GM21423 (cell line): ENCODE data around the gene SYNC.
A peak's percentile ranks its signal among the peaks of the same experiment; 100 is the strongest.
"Not testable (repeated sequence)": the region's sequence is repeated elsewhere in the genome, so short reads cannot be mapped to it uniquely, and the experiment has no call there.

Experiments
- ATAC-seq: cut with Tn5 transposase; IDR thresholded peaks from one replicate; pipeline ENCODE4 v1.9.1; 2021; ENCODE audit warnings: mild to moderate bottlenecking, moderate library complexity; ENCODE audit not compliant: unreplicated experiment

Gene SYNC

GRCh38 chr1:32724678-32725614 lies 22.4 kb upstream of the SYNC start:
- no peak for ATAC-seq

GRCh38 chr1:32719681-32720275 lies 17.2 kb upstream of the SYNC start:
- ATAC-seq, result no peak

GRCh38 chr1:32718527-32718926 lies 16.0 kb upstream of the SYNC start:
- ATAC-seq, result no peak

GRCh38 chr1:32718036-32718435 lies 15.5 kb upstream of the SYNC start:
- ATAC-seq, result no peak

- no peak for ATAC-seq
Observed at GRCh38 chr1:32717503-32717902, 14.9 kb upstream of the SYNC start.

- ATAC-seq, result peak; percentile 61
Observed at GRCh38 chr1:32716312-32717148, 14.0 kb upstream of the SYNC start.

- ATAC-seq, result no peak
Observed at GRCh38 chr1:32715901-32716311, 13.3 kb upstream of the SYNC start.

- ATAC-seq, result no peak
Observed at GRCh38 chr1:32714277-32714676, 11.7 kb upstream of the SYNC start.

GRCh38 chr1:32713081-32713480 lies 10.5 kb upstream of the SYNC start:
- no peak for ATAC-seq

GRCh38 chr1:32711221-32711620 lies 8.7 kb upstream of the SYNC start:
- not testable (repeated sequence) for ATAC-seq

GRCh38 chr1:32709476-32709875 lies 6.9 kb upstream of the SYNC start:
- no peak for ATAC-seq

GRCh38 chr1:32709075-32709474 lies 6.5 kb upstream of the SYNC start:
- ATAC-seq, result no peak

- no peak for ATAC-seq
Observed at GRCh38 chr1:32706491-32706890, 3.9 kb upstream of the SYNC start.

GRCh38 chr1:32705516-32705915 lies 2.9 kb upstream of the SYNC start:
- no peak for ATAC-seq

GRCh38 chr1:32703479-32704291 lies 1.1 kb upstream of the SYNC start:
- ATAC-seq, result no peak

- no peak for ATAC-seq
Observed at GRCh38 chr1:32701951-32702598, 495 bp downstream of the SYNC start.

- no peak for ATAC-seq
Observed at GRCh38 chr1:32701421-32701911, 1.1 kb downstream of the SYNC start.

GRCh38 chr1:32696996-32697395 lies 5.6 kb downstream of the SYNC start:
- ATAC-seq, result not testable (repeated sequence)

- no peak for ATAC-seq
Observed at GRCh38 chr1:32696041-32696440, 6.5 kb downstream of the SYNC start.
